ENCODE results near the gene FAM72C.
"Not testable (repeated sequence)": the region's sequence is repeated elsewhere in the genome, so short reads cannot be mapped to it uniquely, and the experiment has no call there.

FAM72C gene

GRCh38 chr1:143971924-143972700 lies at the start of gene FAM72C:
TSS of gene FAM72C (minus strand) at chr1:143971986. CDS start at chr1:143971141, 845 bp downstream.
- H3K27ac Mint-ChIP-seq, H3K27me3 Mint-ChIP-seq, H3K4me1 Mint-ChIP-seq, H3K9me3 Mint-ChIP-seq, H3K36me3 Mint-ChIP-seq, H3K4me3 Mint-ChIP-seq: not testable (repeated sequence)
- peak; percentile 92 for ATAC-seq

GRCh38 chr1:144020001-144020738 lies 48.4 kb upstream of the FAM72C start:
- H3K27ac Mint-ChIP-seq, H3K9me3 Mint-ChIP-seq, H3K4me1 Mint-ChIP-seq, H3K36me3 Mint-ChIP-seq, H3K27me3 Mint-ChIP-seq, H3K4me3 Mint-ChIP-seq: not testable (repeated sequence)
- peak; percentile 90 for ATAC-seq

DNA sequence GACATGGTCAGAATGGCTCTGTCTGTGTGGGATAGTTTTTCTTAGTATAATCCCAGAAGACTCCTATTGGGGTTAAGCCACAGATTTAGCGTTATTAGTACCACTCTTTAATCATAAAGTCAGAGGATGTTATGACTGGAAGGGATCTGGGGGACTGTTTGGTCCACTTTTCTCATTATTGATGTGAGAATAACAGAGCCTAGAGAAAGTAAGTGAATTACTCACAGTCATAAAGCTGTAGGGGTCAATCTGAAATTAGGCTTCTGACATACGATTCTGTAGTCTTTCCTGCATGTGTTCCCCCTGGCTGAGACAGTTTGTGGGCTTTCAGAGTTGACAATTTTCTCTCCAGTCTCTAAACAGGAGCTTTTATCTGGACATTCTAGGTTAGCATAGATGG lies 47.3 kb upstream of the FAM72C start:
- H3K27ac Mint-ChIP-seq, H3K36me3 Mint-ChIP-seq, H3K4me3 Mint-ChIP-seq, H3K9me3 Mint-ChIP-seq, H3K27me3 Mint-ChIP-seq, H3K4me1 Mint-ChIP-seq: not testable (repeated sequence)
- ATAC-seq = peak; percentile 59

GRCh38 chr1:144015180-144015966 lies 43.6 kb upstream of the FAM72C start:
- not testable (repeated sequence) for ATAC-seq, H3K4me1 Mint-ChIP-seq, H3K27me3 Mint-ChIP-seq, H3K36me3 Mint-ChIP-seq, H3K9me3 Mint-ChIP-seq, H3K4me3 Mint-ChIP-seq, H3K27ac Mint-ChIP-seq

DNA sequence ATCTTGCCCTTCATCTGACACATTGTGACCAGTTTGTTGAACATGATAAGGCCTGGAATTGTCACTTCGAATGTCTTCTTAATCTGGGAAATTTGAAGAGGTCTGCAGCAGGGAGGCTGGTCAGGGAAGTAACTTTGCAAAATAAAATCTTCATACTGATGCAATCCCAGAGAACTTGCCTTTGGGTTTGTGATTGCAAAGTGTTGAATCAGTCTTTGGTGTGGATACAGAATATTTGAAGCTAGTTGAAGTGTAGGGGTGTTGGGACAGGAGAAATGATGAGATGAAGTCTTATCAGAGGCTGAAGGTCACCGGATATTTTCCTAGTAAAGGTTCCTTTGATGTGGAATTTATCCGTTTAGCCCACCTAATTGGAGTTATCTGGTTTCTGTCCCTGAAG lies 42.7 kb upstream of the FAM72C start:
- not testable (repeated sequence) for H3K36me3 Mint-ChIP-seq, H3K4me3 Mint-ChIP-seq, H3K9me3 Mint-ChIP-seq, H3K4me1 Mint-ChIP-seq, ATAC-seq, H3K27ac Mint-ChIP-seq, H3K27me3 Mint-ChIP-seq

- not testable (repeated sequence) for H3K27ac Mint-ChIP-seq
Measured at GRCh38 chr1:144014121-144014520, 42.3 kb upstream of the FAM72C start.

GRCh38 chr1:144012168-144012733 lies 40.5 kb upstream of the FAM72C start:
- not testable (repeated sequence) for H3K9me3 Mint-ChIP-seq, H3K36me3 Mint-ChIP-seq, H3K27ac Mint-ChIP-seq, H3K4me3 Mint-ChIP-seq, H3K4me1 Mint-ChIP-seq, H3K27me3 Mint-ChIP-seq
- ATAC-seq = peak; percentile 99

More at GRCh38 chr1:144014121-144014520, 42.3 kb upstream of the FAM72C start:
- H3K27me3 Mint-ChIP-seq, H3K9me3 Mint-ChIP-seq, H3K4me3 Mint-ChIP-seq, ATAC-seq, H3K4me1 Mint-ChIP-seq, H3K36me3 Mint-ChIP-seq: not testable (repeated sequence)

GRCh38 chr1:144009410-144009809 lies 37.6 kb upstream of the FAM72C start:
- H3K27me3 Mint-ChIP-seq, H3K9me3 Mint-ChIP-seq, H3K27ac Mint-ChIP-seq, H3K36me3 Mint-ChIP-seq, H3K4me3 Mint-ChIP-seq, H3K4me1 Mint-ChIP-seq: not testable (repeated sequence)
- peak; percentile 73 for ATAC-seq

- H3K9me3 Mint-ChIP-seq, H3K4me1 Mint-ChIP-seq, H3K27ac Mint-ChIP-seq, H3K36me3 Mint-ChIP-seq, H3K4me3 Mint-ChIP-seq, ATAC-seq, H3K27me3 Mint-ChIP-seq: not testable (repeated sequence)
Measured at GRCh38 chr1:144004259-144004658, 32.5 kb upstream of the FAM72C start.

GRCh38 chr1:144003306-144004029 lies 31.7 kb upstream of the FAM72C start:
- H3K27me3 Mint-ChIP-seq, H3K4me1 Mint-ChIP-seq, H3K27ac Mint-ChIP-seq, H3K9me3 Mint-ChIP-seq, H3K36me3 Mint-ChIP-seq, H3K4me3 Mint-ChIP-seq: not testable (repeated sequence)
- ATAC-seq = peak; percentile 88

- peak; percentile 84 for ATAC-seq
Measured at GRCh38 chr1:144002141-144002881, 30.5 kb upstream of the FAM72C start.

DNA sequence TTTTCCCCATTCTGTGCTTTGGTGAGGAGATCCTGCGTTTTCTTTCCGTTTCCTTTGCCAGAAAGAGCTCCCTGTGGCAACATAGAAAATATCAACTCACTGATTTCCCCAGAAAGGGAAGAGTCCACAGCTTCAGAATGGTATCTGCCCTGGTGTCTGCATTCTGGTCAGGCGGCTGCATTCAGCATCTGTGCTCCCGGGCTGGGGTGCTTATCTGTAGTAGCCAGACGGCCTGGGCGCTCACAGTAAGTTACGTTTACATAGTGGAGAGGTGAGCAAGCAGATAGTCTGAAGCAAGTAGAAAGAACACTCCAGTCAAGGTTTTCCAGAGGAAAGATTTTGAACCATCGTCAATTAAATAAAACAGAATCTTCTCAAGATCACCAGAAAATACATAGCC lies 29.3 kb upstream of the FAM72C start:
- not testable (repeated sequence) for H3K27me3 Mint-ChIP-seq, H3K9me3 Mint-ChIP-seq, H3K36me3 Mint-ChIP-seq, H3K4me1 Mint-ChIP-seq, ATAC-seq, H3K27ac Mint-ChIP-seq, H3K4me3 Mint-ChIP-seq

More at GRCh38 chr1:144002141-144002881, 30.5 kb upstream of the FAM72C start:
- H3K4me3 Mint-ChIP-seq, H3K4me1 Mint-ChIP-seq, H3K36me3 Mint-ChIP-seq, H3K27ac Mint-ChIP-seq, H3K27me3 Mint-ChIP-seq, H3K9me3 Mint-ChIP-seq: not testable (repeated sequence)

GRCh38 chr1:143996020-143996419 lies 24.2 kb upstream of the FAM72C start:
- not testable (repeated sequence) for H3K27me3 Mint-ChIP-seq, H3K27ac Mint-ChIP-seq, ATAC-seq, H3K9me3 Mint-ChIP-seq, H3K36me3 Mint-ChIP-seq, H3K4me3 Mint-ChIP-seq, H3K4me1 Mint-ChIP-seq

- H3K36me3 Mint-ChIP-seq, H3K4me3 Mint-ChIP-seq, H3K27ac Mint-ChIP-seq, ATAC-seq, H3K9me3 Mint-ChIP-seq, H3K27me3 Mint-ChIP-seq, H3K4me1 Mint-ChIP-seq: not testable (repeated sequence)
Measured at GRCh38 chr1:143993301-143993907, 21.6 kb upstream of the FAM72C start.

Measured in stimulated activated memory B cell treated with anti-CD40 and anti-IgM and Interleukin-4, amounts not matched to agents 10 μg/mL and 1 μg/mL and 100 μg/mL, for 72 hours (primary cell).